Measurements from ENCODE around the gene CEP89.
"Not testable (repeated sequence)": the region's sequence is repeated elsewhere in the genome, so short reads cannot be mapped to it uniquely, and the experiment has no call there.

The CEP89 gene

GRCh38 chr19:32890841-32891240 is 80.9 kb downstream of the CEP89 start:
- no peak for DNase-seq

- no peak for DNase-seq
Measured at GRCh38 chr19:32890326-32890725, 81.4 kb downstream of the CEP89 start.

- DNase-seq = no peak
Measured at GRCh38 chr19:32889137-32889934, 82.4 kb downstream of the CEP89 start.

- no peak for DNase-seq
Measured at GRCh38 chr19:32887572-32888215, 84.1 kb downstream of the CEP89 start.

GRCh38 chr19:32886241-32886640 is 85.5 kb downstream of the CEP89 start:
- DNase-seq = no peak

GRCh38 chr19:32885255-32885654 is 86.5 kb downstream of the CEP89 start:
- DNase-seq = not testable (repeated sequence)

- DNase-seq = no peak
Measured at GRCh38 chr19:32881766-32882165, 90.0 kb downstream of the CEP89 start.

GRCh38 chr19:32880622-32881021 is 91.1 kb downstream of the CEP89 start:
- no peak for DNase-seq

GRCh38 chr19:32879741-32880140 is 92.0 kb downstream of the CEP89 start:
- no peak for DNase-seq

GRCh38 chr19:32878988-32879387 is 92.8 kb downstream of the CEP89 start:
- DNase-seq = no peak

GRCh38 chr19:32877977-32878745 is 93.6 kb downstream of the CEP89 start:
- no peak for DNase-seq

GRCh38 chr19:32877323-32877912 is 94.3 kb downstream of the CEP89 start:
- no peak for DNase-seq

- DNase-seq = no peak
Measured at GRCh38 chr19:32876919-32877285, 94.9 kb downstream of the CEP89 start.

- no peak for DNase-seq
Measured at GRCh38 chr19:32876236-32876918, 95.4 kb downstream of the CEP89 start.

GRCh38 chr19:32875428-32875827 is 96.3 kb downstream of the CEP89 start:
- no peak for DNase-seq

GRCh38 chr19:32874605-32875004 is 97.2 kb downstream of the CEP89 start:
- DNase-seq = no peak

- DNase-seq = no peak
Measured at GRCh38 chr19:32873247-32873959, 98.4 kb downstream of the CEP89 start.

GRCh38 chr19:32872391-32872790 is 99.4 kb downstream of the CEP89 start:
- DNase-seq = no peak

GRCh38 chr19:32870981-32871451 is 100.7 kb downstream of the CEP89 start:
- DNase-seq = no peak

- DNase-seq = no peak
Measured at GRCh38 chr19:32869966-32870573, 101.7 kb downstream of the CEP89 start.

GRCh38 chr19:32869369-32869965 is 102.3 kb downstream of the CEP89 start, which contains the start of gene SLC7A9:
TSS of gene SLC7A9 (minus strand) at chr19:32869767. CDS start at chr19:32868534, 1,233 bp downstream.
- DNase-seq = no peak

Data from NCI-H2171 treated with DMSO at 0.1 percent for 48 hours (cell line).